Endothelial cell (in vitro differentiated cells): ENCODE measurements around the gene LRRC34. TPM values are rescaled to one million over a fixed set of nuclear protein-coding genes. Genes with fewer than 3 reads are reported as not detected.

ENCODE experiments used
- DNase-seq: peaks from one replicate; pipeline ENCODE4 v3.0.0; 2021; ENCODE audit warnings: low spot score
- H3K27ac Mint-ChIP-seq: one replicate; pipeline ENCODE4 v1.8.0; 2021; ENCODE audit warnings: mixed read lengths, inconsistent platforms; ENCODE audit not compliant: unreplicated experiment
- H3K27me3 Mint-ChIP-seq: one replicate; pipeline ENCODE4 v1.8.0; 2021; ENCODE audit warnings: mild to moderate bottlenecking, moderate library complexity, mixed read lengths, inconsistent platforms; ENCODE audit not compliant: unreplicated experiment
- H3K36me3 Mint-ChIP-seq: one replicate; pipeline ENCODE4 v1.8.0; 2021; ENCODE audit warnings: mild to moderate bottlenecking, low read depth, mixed read lengths, inconsistent platforms; ENCODE audit not compliant: unreplicated experiment
- H3K4me1 Mint-ChIP-seq: one replicate; pipeline ENCODE4 v1.8.0; 2021; ENCODE audit warnings: mild to moderate bottlenecking, mixed read lengths, inconsistent platforms; ENCODE audit not compliant: unreplicated experiment
- H3K4me3 Mint-ChIP-seq: one replicate; pipeline ENCODE4 v1.8.0; 2021; ENCODE audit warnings: mild to moderate bottlenecking, mixed read lengths, inconsistent platforms; ENCODE audit not compliant: unreplicated experiment
- H3K9me3 Mint-ChIP-seq: one replicate; pipeline ENCODE4 v1.8.0; 2021; ENCODE audit warnings: mixed read lengths, inconsistent platforms; ENCODE audit not compliant: unreplicated experiment
- total RNA-seq: library from RNA; stranded (reverse); fragmentation: NEBNext Ultra II Directional; extraction: Animal tissue kit (Norgen Biotek cat#: 25700); gene quantifications from one replicate; pipeline ENCODE4 v1.2.1, GENCODE V29; 2021; ENCODE audit not compliant: unreplicated experiment
- TF ChIP-seq, protein P1 (sequence below): fragments of 200-600 bp; sonication (generic); IDR thresholded peaks from one replicate; pipeline ENCODE4 v1.5.0; 2021; ENCODE audit warnings: antibody characterized with exemption; ENCODE audit not compliant: unreplicated experiment

LRRC34 gene
- total RNA-seq, 1 donor from 2014 or later, result 5.6 TPM

DNA sequence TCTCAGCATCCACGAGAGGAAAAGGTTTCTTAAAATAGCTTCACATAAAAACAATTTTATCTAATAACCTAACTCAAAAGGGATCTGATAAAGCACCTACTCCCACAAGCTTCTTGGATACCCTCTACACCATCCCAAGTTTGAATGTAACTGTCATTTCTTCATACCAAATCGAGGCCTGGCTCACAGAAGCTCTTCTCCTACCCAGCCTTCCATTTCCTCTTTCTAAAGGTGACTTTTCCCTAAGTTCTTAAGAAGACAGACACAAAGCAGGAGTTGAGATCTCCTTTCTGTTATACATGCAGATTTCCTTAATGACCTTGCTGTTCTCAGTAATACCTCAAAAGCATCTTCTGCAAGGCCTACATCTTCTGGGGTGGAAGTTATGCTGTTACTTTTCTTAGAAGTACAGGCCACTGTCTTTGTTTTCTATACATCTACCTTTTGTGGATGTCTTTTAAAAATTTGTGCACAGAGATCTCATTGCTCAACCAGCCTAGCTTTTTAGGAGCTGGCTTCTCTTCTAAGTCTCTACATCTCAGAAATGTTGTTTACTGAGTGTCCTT, 3.4 kb downstream of the LRRC34 start:
- DNase-seq, result no peak
- H3K27ac Mint-ChIP-seq, result no peak overlapping the region
- H3K4me1 Mint-ChIP-seq, result peaks cover 16% of the 10 kb centered on the region
- H3K4me3 Mint-ChIP-seq, result no peak overlapping the region
- H3K27me3 Mint-ChIP-seq, result peaks cover 2% of the 10 kb centered on the region
- TF ChIP-seq, protein P1, sequence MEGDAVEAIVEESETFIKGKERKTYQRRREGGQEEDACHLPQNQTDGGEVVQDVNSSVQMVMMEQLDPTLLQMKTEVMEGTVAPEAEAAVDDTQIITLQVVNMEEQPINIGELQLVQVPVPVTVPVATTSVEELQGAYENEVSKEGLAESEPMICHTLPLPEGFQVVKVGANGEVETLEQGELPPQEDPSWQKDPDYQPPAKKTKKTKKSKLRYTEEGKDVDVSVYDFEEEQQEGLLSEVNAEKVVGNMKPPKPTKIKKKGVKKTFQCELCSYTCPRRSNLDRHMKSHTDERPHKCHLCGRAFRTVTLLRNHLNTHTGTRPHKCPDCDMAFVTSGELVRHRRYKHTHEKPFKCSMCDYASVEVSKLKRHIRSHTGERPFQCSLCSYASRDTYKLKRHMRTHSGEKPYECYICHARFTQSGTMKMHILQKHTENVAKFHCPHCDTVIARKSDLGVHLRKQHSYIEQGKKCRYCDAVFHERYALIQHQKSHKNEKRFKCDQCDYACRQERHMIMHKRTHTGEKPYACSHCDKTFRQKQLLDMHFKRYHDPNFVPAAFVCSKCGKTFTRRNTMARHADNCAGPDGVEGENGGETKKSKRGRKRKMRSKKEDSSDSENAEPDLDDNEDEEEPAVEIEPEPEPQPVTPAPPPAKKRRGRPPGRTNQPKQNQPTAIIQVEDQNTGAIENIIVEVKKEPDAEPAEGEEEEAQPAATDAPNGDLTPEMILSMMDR, result no peak
- H3K36me3 Mint-ChIP-seq, result peaks cover 9% of the 10 kb centered on the region
- H3K9me3 Mint-ChIP-seq, result no peaks in the 10 kb centered on the region

DNA sequence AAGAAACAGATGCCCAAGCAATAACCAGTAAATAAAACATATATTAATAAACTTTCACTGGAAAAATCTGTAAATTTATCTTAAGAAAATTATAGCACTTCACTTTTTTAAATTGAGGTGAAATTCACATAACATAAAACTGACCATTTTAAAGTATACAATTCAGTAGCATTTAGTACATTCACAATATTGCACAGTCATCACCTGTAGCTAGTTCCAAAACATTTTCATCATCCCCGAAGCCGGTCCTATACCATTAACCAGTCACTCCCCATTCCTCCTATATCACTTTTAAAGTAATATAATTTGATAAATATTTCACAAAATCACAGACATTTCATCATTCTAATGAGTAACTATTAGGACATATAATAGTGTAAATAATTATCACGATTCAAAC, 8.0 kb downstream of the LRRC34 start:
- peaks cover 9% of the 10 kb centered on the region for H3K36me3 Mint-ChIP-seq
- H3K9me3 Mint-ChIP-seq, result no peaks in the 10 kb centered on the region
- H3K27ac Mint-ChIP-seq, result no peak overlapping the region
- no peak for DNase-seq
- TF ChIP-seq, protein P1, result no peak
- H3K4me1 Mint-ChIP-seq, result peaks cover 3% of the 10 kb centered on the region
- H3K27me3 Mint-ChIP-seq, result no peaks in the 10 kb centered on the region
- no peak overlapping the region for H3K4me3 Mint-ChIP-seq

- TF ChIP-seq, protein P1, result no peak
Measured at GRCh38 chr3:169792359-169792758, 20.3 kb downstream of the LRRC34 start.

GRCh38 chr3:169790687-169791429, 21.8 kb downstream of the LRRC34 start:
- H3K36me3 Mint-ChIP-seq, result peaks cover 4% of the 10 kb centered on the region
- TF ChIP-seq, protein P1, result no peak
- H3K4me3 Mint-ChIP-seq, result no peak overlapping the region
- H3K9me3 Mint-ChIP-seq, result no peaks in the 10 kb centered on the region
- DNase-seq, result no peak
- H3K27me3 Mint-ChIP-seq, result no peaks in the 10 kb centered on the region
- no peak overlapping the region for H3K27ac Mint-ChIP-seq
- no peaks in the 10 kb centered on the region for H3K4me1 Mint-ChIP-seq

More at GRCh38 chr3:169792359-169792758, 20.3 kb downstream of the LRRC34 start:
- Mint-ChIP-seq H3K4me1 (no peaks in the 10 kb centered on the region), H3K4me3 (no peak overlapping the region), H3K9me3 (no peaks in the 10 kb centered on the region), H3K27ac (no peak overlapping the region), H3K27me3 (no peaks in the 10 kb centered on the region), H3K36me3 (peaks cover 4% of the 10 kb centered on the region)
- DNase-seq, result no peak

DNA sequence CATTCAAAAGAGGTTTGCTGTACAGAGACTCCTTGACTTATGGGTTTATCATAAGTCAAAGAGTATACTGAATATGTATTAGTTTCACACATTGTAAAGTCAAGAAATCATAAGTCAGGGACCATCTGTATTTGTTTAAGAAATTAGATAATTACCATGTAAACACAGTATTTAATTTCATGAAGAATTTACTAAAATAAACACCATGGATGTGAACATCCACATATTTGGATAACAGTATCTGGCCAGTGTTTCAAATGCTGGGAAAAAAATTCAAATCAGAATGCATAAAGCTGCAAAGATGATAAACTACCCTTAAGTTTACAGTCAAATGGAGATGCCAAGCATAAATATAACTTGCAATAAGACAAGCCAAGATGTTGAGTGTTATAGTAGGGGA, 22.5 kb downstream of the LRRC34 start:
- Mint-ChIP-seq H3K27me3 (no peaks in the 10 kb centered on the region), H3K9me3 (no peaks in the 10 kb centered on the region), H3K4me1 (no peaks in the 10 kb centered on the region), H3K4me3 (no peak overlapping the region), H3K27ac (no peak overlapping the region), H3K36me3 (peaks cover 4% of the 10 kb centered on the region)
- no peak for DNase-seq
- TF ChIP-seq, protein P1, result no peak
